GM12878 (cell line): Measurements from ENCODE around the gene METTL23. TPM values are rescaled to one million over a fixed set of nuclear protein-coding genes. Genes with fewer than 3 reads are reported as not detected.

Experiments used
- ATAC-seq: fragments of 200-7000 bp; cut with Tn5 transposase; 3 replicates; pipeline ENCODE4 v1.9.1; 2020; ENCODE audit warnings: mild to moderate bottlenecking, moderate library complexity
- BruUV-seq: library from RNA; stranded (reverse); fragments of 400-500 nt; replicated peaks from 2 replicates; lab custom pipeline; 2021; lab: Mats Ljungman, UMichigan
- CTCF ChIA-PET: fragments of 300-600 bp; sonication (Branson Sonifier 250); formaldehyde crosslinking; extraction: SDS; loops from one replicate; lab custom pipeline; 2021; ENCODE audit warnings: inconsistent platforms; lab: Yijun Ruan, JAX
- POLR2A ChIA-PET: fragments of 350-600 bp; formaldehyde crosslinking; extraction: SDS; loops from one replicate; lab custom pipeline; 2021; ENCODE audit warnings: inconsistent platforms; lab: Charles Lee
- RAD21 ChIA-PET: fragments of 300-600 bp; sonication (Branson Sonifier 250); formaldehyde crosslinking; loops from one replicate; lab custom pipeline; 2023; ENCODE audit warnings: antibody characterized with exemption; ENCODE audit not compliant: unreplicated experiment; lab: Charles Lee
- SMC1A ChIA-PET: fragments of 300-600 bp; sonication (Branson Sonifier 250); formaldehyde crosslinking; loops from one replicate; lab custom pipeline; 2023; ENCODE audit not compliant: unreplicated experiment, uncharacterized antibody; lab: Charles Lee
- DNase-seq: peaks from one replicate; pipeline ENCODE4 v3.0.0-alpha.2; 2011; ENCODE audit warnings: low read depth, low spot score
- FAIRE-seq: peaks from 3 replicates; lab custom pipeline; 2011; peaks lifted over from hg19 to GRCh38; lab: Jason Lieb, UNC
- H2AFZ ChIP-seq: 2 replicates; pipeline ENCODE4 v1.6.0; 2011; ENCODE audit warnings: low read depth, low read length, control low read depth; ENCODE audit not compliant: control insufficient read depth
- H3K27ac ChIP-seq: 2 replicates; pipeline ENCODE4 v1.5.1; 2011; ENCODE audit warnings: control low read depth; ENCODE audit not compliant: control insufficient read depth, insufficient read depth
- H3K27me3 ChIP-seq, 2 experiments: replicated peaks in 1 of 2; 2 replicates each; pipeline versions ENCODE4 v1.6.0 to v1.6.1; 2011; ENCODE audit warnings: low read length in 1 of 2; ENCODE audit not compliant: control insufficient read depth in 2 of 2, insufficient read depth in 2 of 2
- H3K36me3 ChIP-seq, 2 experiments: 2 replicates each; pipeline ENCODE4 v1.5.1; 2011; ENCODE audit warnings: low read length in 1 of 2; ENCODE audit not compliant: control insufficient read depth in 2 of 2, insufficient read depth in 2 of 2
- H3K4me1 ChIP-seq: 2 replicates; pipeline ENCODE4 v1.6.1; 2011; ENCODE audit warnings: mild to moderate bottlenecking, low read length, moderate library complexity, mixed read lengths; ENCODE audit not compliant: control insufficient read depth, insufficient read depth
- H3K4me2 ChIP-seq: 2 replicates; pipeline ENCODE4 v1.6.0; 2011; ENCODE audit warnings: control low read depth; ENCODE audit not compliant: control insufficient read depth, insufficient read depth
- H3K4me3 ChIP-seq: fragments of 200-600 bp; sonication (generic); 2 replicates; pipeline ENCODE4 v1.5.1; 2016
- H3K79me2 ChIP-seq: 2 replicates; pipeline ENCODE4 v1.6.0; 2011; ENCODE audit warnings: low read length; ENCODE audit not compliant: control insufficient read depth, insufficient read depth
- H3K9ac ChIP-seq: 2 replicates; pipeline ENCODE4 v1.8.0; 2011; ENCODE audit warnings: low read length, control low read depth, mixed read lengths; ENCODE audit not compliant: control insufficient read depth, insufficient read depth
- H3K9me3 ChIP-seq: replicated peaks from 3 replicates; pipeline ENCODE4 v1.5.1; 2011; ENCODE audit warnings: mild to moderate bottlenecking, low read length; ENCODE audit not compliant: control insufficient read depth, insufficient read depth
- H4K20me1 ChIP-seq: 2 replicates; pipeline ENCODE4 v1.6.0; 2011; ENCODE audit not compliant: control insufficient read depth, insufficient read depth
- ASH2L ChIP-seq: fragments of 300-600, 200-600 bp; sonication (generic); IDR thresholded peaks from 2 replicates; pipeline ENCODE4 v1.6.1; 2017; ENCODE audit warnings: low read depth, mild to moderate bottlenecking, borderline replicate concordance
- ATF7 ChIP-seq: fragments of 450-650 bp; IDR thresholded peaks from 2 replicates; pipeline ENCODE4 v1.6.1; 2016; ENCODE audit warnings: low read depth, mild to moderate bottlenecking
- EED ChIP-seq: sonication (generic); IDR thresholded peaks from 2 replicates; pipeline ENCODE4 v1.6.1; 2016; ENCODE audit warnings: antibody characterized with exemption, low read depth
- FOS ChIP-seq: IDR thresholded peaks from 3 replicates; pipeline ENCODE4 v1.6.1; 2011; ENCODE audit warnings: borderline replicate concordance; ENCODE audit not compliant: insufficient read length; ENCODE audit errors: extremely low read depth
- GABPA ChIP-seq: IDR thresholded peaks from 2 replicates; pipeline ENCODE4 v1.6.1; 2014; ENCODE audit warnings: antibody characterized with exemption, low read depth, mild to moderate bottlenecking, inconsistent platforms
- HSF1 ChIP-seq: fragments of 150-350 bp; IDR thresholded peaks from 2 replicates; pipeline ENCODE4 v1.6.1; 2014; ENCODE audit warnings: mild to moderate bottlenecking, low read depth, low read length
- IKZF2 ChIP-seq, 2 experiments: fragments of 450-650 bp; IDR thresholded peaks; 2 replicates each; pipeline ENCODE4 v1.6.1; 2017; ENCODE audit warnings: mild to moderate bottlenecking in 2 of 2, moderate library complexity in 2 of 2
- LARP7 ChIP-seq: fragments of 450-650 bp; IDR thresholded peaks from 2 replicates; pipeline ENCODE4 v1.6.1; 2017; ENCODE audit warnings: mild to moderate bottlenecking
- MXI1 ChIP-seq: fragments of 150-350 bp; IDR thresholded peaks from 2 replicates; pipeline ENCODE4 v1.6.1; 2011; ENCODE audit warnings: low read depth, mild to moderate bottlenecking, inconsistent platforms, low read length, improper control_type of control experiment
- RELA ChIP-seq: fragments of 450-650 bp; IDR thresholded peaks from 2 replicates; pipeline ENCODE4 v1.8.0; 2014; ENCODE audit warnings: borderline replicate concordance; ENCODE audit not compliant: partially characterized antibody
- SKIL ChIP-seq: fragments of 450-650 bp; IDR thresholded peaks from 2 replicates; pipeline ENCODE4 v1.6.1; 2017; ENCODE audit warnings: mild to moderate bottlenecking, low read depth, inconsistent platforms; ENCODE audit not compliant: poor library complexity, severe bottlenecking
- SMAD5 ChIP-seq: IDR thresholded peaks from 2 replicates; pipeline ENCODE4 v1.6.1; 2016; ENCODE audit warnings: antibody characterized with exemption, low read depth
- SREBF1 ChIP-seq: IDR thresholded peaks from 2 replicates; pipeline ENCODE4 v1.6.1; 2012; ENCODE audit warnings: mild to moderate bottlenecking, low read length
- STAT1 ChIP-seq: fragments of 450-650 bp; conservative IDR thresholded peaks from 2 replicates; pipeline ENCODE4 v1.6.1; 2014; ENCODE audit warnings: antibody characterized with exemption, mild to moderate bottlenecking
- TCF12 ChIP-seq: IDR thresholded peaks from 2 replicates; pipeline ENCODE4 v1.6.1; 2011; ENCODE audit warnings: low read depth, mild to moderate bottlenecking, low read length
- TCF3 ChIP-seq: IDR thresholded peaks from 2 replicates; pipeline ENCODE4 v1.6.1; 2012; ENCODE audit warnings: low read depth, mild to moderate bottlenecking, low read length, borderline replicate concordance; ENCODE audit not compliant: insufficient read depth
- ZBTB11 ChIP-seq: fragments of 450-650 bp; formaldehyde crosslinking; IDR thresholded peaks from 2 replicates; pipeline ENCODE4 v1.5.0; 2022; ENCODE audit warnings: mild to moderate bottlenecking, missing genetic modification characterization
- WGBS: methylation state at CpG from one replicate; pipeline ENCODE4 v1.1.6; 2016; ENCODE audit warnings: low lambda C conversion rate; ENCODE audit not compliant: insufficient replicate concordance, insufficient coverage; ENCODE audit errors: missing lambda C conversion rate; 5-methylcytosine and 5-hydroxymethylcytosine counted together
- in situ Hi-C: fragments of 300-500 bp; cut with MboI; formaldehyde crosslinking; loops from 9 replicates; pipeline ENCODE4 v1.14.3; 2018; ENCODE audit warnings: mixed read lengths
- intact Hi-C: fragments of 100-400 bp; cut with micrococcal nuclease; formaldehyde crosslinking; loops from one replicate; pipeline ENCODE4 v1.14.2; 2022; ENCODE audit not compliant: unreplicated experiment
- polyA plus RNA-seq, 11 experiments: library from polyadenylated mRNA; depleted of rRNA in 4 of 11; unstranded in 6 of 11; stranded (reverse) in 5 of 11; fragments of >200 nt; fragmentation: Nextera tagmentation in 4 of 11; fragmentation: Illumina TruSeq in 1 of 11; extraction: Ambion mirVana in 4 of 11; extraction: Trizol in 1 of 11; gene quantifications; 1 replicate in 1 of 11; 2 replicates in 10 of 11; pipeline versions ENCODE4 v1.2.1 to v1.2.3, GENCODE V29; 2011 to 2016; ENCODE audit warnings: inconsistent platforms in 2 of 11, missing spikeins in 2 of 11, low read depth in 1 of 11
- total RNA-seq, 4 experiments: library from RNA; depleted of rRNA in 3 of 4; stranded (reverse); fragments of >200 nt in 3 of 4; fragmentation: Illumina TruSeq in 1 of 4; extraction: Trizol in 1 of 4; gene quantifications; 2 replicates each; pipeline versions ENCODE4 v1.2.1 to v1.2.3, GENCODE V29; 2013 to 2021

METTL23 gene
- total and polyA plus RNA-seq, 10 of the 15 experiments (the other 5 are each of a cell fraction or from before 2014, with no cell fraction given): 25.6 to 61.5 (median 30.9) TPM

GRCh38 chr17:76721463-76721862, 5.2 kb upstream of the METTL23 start (continued):
- TF ChIP-seq TCF12 (no peak), STAT1 (no peak), ATF7 (no peak), SMAD5 (no peak), RELA (no peak)
- TF ChIP-seq, all 136 proteins: peak for 0

- intact Hi-C loops: no loop called here
Observed at GRCh38 chr17:76722279-76722678, 4.4 kb upstream of the METTL23 start.

More at GRCh38 chr17:76722279-76722678, 4.4 kb upstream of the METTL23 start:
- ATAC-seq (no peak), DNase-seq (no peak), FAIRE-seq (no peak)
- SMC1A ChIA-PET: interaction anchor here (1.5 kb wide), 1 partner anchor 9 kb away, joined by 3 read pairs; no protein-coding TSS in a partner anchor
- no TSS peak for BruUV-seq
- Histone ChIP-seq H2AFZ (no peak overlapping the region), H3K27me3 (no peaks in the 10 kb centered on the region), H3K36me3 (peaks cover 12 to 32% of the 10 kb centered on the region in 2 experiments), H3K79me2 (peaks cover 37% of the 10 kb centered on the region), H3K4me2 (peak overlapping the region; percentile 18; the same call in 1 of the 2 replicates), H3K9ac (no peak overlapping the region), H4K20me1 (no peaks in the 10 kb centered on the region)
- in situ Hi-C loops: no loop called here
- RAD21 ChIA-PET: no interaction called here
- no peak for TF ChIP-seq GABPA
- no peak for TF ChIP-seq FOS
- TF ChIP-seq IKZF2 (IDR thresholded peaks at IDR 0.05): no peak
- no peak for TF ChIP-seq TCF3
- no peak for TF ChIP-seq ASH2L
- no peak for TF ChIP-seq SKIL
- no peak for TF ChIP-seq MXI1
- TF ChIP-seq LARP7: no peak
- TF ChIP-seq ZBTB11: no peak
- TF ChIP-seq SREBF1: no peak
- TF ChIP-seq STAT1: no peak
- TF ChIP-seq HSF1: no peak
- TF ChIP-seq EED: no peak
- TF ChIP-seq, all 136 proteins: peak for 0
- POLR2A ChIA-PET: interaction anchor here (0.6 to 1.9 kb wide), 4 partner anchors 10 to 891 kb away, joined by 3 to 5 read pairs (median 3); no protein-coding TSS in a partner anchor
- no peaks in the 10 kb centered on the region for H3K9me3 ChIP-seq
- 89% methylated on average over 8 of the region's 8 CpGs for WGBS
- CTCF ChIA-PET: interaction anchor here (1.1 kb wide), 1 partner anchor 9 kb away, joined by 3 read pairs; no protein-coding TSS in a partner anchor
- no peaks in the 10 kb centered on the region for H3K4me1 ChIP-seq
- H3K27ac ChIP-seq: no peak overlapping the region
- H3K4me3 ChIP-seq: no peak overlapping the region
